AG09309 (cell line): ENCODE data around the gene TECPR2.

Experiments used
- DNase-seq: peaks from one replicate; pipeline ENCODE4 v3.0.0-alpha.2; 2010; ENCODE audit warnings: low read depth
- H3K4me3 ChIP-seq: 2 replicates; pipeline ENCODE4 v1.5.1; 2011; ENCODE audit warnings: mild to moderate bottlenecking, low read depth, low read length, moderate library complexity; ENCODE audit not compliant: control insufficient read depth
- TF ChIP-seq, protein P1 (sequence below): IDR thresholded peaks from 2 replicates; pipeline ENCODE4 v1.5.1; 2011; ENCODE audit warnings: mild to moderate bottlenecking, low read depth, low read length, inconsistent platforms; ENCODE audit not compliant: insufficient read depth, control insufficient read depth; ENCODE audit errors: missing control alignments

Gene TECPR2

DNA sequence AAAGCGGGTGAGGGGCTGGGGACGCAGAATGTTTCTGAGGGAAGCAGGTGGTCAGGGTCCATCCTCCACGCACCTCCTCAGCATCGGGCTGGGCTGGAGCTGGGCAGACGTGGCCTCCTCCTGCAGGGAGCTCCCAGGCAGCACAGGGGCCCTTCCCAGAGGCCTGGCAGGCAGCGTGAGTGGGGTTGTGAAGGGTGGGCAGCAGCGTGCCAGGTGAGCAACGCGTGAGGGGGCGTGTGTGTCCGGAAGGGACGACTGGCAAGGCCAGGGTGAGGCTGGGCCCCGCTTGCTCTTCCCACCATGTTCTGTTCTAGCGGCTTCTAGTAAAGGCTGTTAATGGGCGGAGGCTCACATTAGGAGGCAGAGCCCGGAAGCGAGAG is 129.8 kb downstream of the TECPR2 start:
- TF ChIP-seq, protein P1, sequence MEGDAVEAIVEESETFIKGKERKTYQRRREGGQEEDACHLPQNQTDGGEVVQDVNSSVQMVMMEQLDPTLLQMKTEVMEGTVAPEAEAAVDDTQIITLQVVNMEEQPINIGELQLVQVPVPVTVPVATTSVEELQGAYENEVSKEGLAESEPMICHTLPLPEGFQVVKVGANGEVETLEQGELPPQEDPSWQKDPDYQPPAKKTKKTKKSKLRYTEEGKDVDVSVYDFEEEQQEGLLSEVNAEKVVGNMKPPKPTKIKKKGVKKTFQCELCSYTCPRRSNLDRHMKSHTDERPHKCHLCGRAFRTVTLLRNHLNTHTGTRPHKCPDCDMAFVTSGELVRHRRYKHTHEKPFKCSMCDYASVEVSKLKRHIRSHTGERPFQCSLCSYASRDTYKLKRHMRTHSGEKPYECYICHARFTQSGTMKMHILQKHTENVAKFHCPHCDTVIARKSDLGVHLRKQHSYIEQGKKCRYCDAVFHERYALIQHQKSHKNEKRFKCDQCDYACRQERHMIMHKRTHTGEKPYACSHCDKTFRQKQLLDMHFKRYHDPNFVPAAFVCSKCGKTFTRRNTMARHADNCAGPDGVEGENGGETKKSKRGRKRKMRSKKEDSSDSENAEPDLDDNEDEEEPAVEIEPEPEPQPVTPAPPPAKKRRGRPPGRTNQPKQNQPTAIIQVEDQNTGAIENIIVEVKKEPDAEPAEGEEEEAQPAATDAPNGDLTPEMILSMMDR, result no peak
- DNase-seq, result no peak

DNA sequence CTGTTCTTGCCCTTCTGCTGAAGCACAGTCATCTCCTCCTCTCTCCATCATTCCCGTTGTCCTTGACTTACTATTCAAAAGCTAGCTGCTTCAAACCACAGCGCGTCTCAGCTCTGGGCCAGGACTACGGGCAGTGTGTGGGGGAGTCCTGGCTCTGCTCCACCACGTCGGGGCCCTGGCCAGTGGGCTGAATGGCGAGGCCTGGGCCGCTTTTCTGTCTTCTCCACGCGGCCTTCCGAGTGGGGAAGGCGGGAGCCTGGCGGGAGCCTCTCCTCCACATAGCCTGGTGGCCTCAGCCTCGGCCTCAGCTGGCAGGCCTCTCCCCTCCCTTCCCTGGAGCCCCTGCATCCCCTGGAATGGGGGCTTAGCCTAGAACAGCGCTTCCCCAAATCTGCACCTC is 130.4 kb downstream of the TECPR2 start:
- TF ChIP-seq, protein P1, result no peak
- DNase-seq, result no peak
- H3K4me3 ChIP-seq, result no peak overlapping the region

More for the DNA sequence above, 129.8 kb downstream of the TECPR2 start:
- H3K4me3 ChIP-seq, result no peak overlapping the region

DNA sequence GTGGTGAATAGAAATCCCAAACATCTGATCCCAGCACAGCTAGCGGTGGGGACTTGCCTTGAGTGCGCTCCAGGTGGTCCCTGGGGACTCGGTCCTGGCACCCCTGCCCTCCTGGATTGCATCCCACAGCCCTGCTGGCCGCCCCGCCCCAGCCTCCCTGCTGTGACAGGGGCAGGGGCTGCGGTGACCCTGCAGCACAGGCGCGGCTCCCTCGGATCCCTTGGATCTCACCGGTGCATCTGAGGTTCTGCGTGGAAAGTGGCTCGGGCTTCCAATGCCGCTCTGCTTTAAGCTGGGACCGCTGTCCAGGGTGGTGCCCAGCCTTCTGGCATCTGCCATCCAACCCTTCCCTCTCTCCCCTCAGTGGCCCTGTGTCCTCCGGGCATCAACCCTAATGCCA is 130.8 kb downstream of the TECPR2 start:
- DNase-seq, result no peak
- no peak overlapping the region for H3K4me3 ChIP-seq
- TF ChIP-seq, protein P1, result no peak

- DNase-seq, result no peak
- no peak overlapping the region for H3K4me3 ChIP-seq
- TF ChIP-seq, protein P1, result no peak
These were observed 133.0 kb downstream of the TECPR2 start for GRCh38 chr14:102495491-102496330.

DNA sequence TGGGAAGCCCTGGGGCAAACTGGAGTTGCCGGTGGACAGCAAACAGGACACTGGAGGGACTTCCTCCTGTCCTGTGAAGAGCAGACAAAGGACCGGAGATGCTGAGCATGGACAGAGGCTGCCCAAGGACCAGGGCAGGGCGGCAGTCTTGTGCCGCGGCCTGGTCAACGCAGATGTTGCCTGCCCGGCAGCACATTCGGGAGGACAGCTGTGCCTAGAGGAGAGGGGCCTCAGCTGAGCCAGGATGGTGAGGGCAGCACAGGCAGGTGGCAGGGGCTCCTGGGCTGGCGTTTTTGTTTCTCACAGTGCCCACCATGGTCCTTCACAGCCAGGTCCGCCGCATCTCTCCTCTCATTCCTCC is 133.6 kb downstream of the TECPR2 start:
- DNase-seq, result no peak
- TF ChIP-seq, protein P1, result no peak
- H3K4me3 ChIP-seq, result no peak overlapping the region

DNA sequence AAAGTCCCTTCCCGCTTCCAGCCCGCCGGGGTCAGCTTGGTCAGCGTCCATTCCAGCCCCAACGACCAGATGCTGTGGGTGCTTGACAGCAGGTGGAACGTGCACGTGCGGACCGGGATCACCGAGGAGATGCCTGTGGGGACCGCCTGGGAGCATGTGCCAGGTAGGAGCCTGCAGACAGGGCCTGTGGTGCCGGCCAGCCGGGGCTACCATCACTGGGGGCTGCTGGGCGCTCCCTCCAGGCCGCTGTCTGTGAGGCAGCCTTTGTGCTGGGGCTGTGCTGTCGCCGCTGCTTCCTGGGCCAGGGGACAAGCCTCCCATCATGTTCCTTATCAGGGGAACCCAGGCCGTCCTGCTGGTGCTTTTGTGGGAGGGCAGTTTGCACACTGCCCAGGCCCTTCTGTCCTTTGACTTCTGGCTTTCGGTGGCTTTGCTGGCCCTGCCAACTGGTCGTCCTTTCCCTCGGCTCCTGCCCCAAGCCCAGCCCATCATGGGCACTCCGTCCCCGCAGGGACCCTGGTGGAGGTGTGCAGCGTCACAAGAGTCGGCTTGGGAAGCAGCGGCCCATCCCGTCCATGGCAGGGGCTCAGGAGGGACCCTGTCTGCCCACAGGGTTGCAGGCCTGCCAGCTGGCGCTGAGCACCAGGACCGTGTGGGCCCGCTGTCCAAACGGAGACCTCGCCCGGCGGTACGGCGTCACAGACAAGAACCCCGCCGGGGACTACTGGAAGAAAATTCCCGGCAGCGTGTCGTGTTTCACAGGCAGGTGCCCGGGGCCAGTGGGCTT is 134.4 kb downstream of the TECPR2 start:
- no peak overlapping the region for H3K4me3 ChIP-seq
- no peak for DNase-seq
- TF ChIP-seq, protein P1, result no peak
